Adipocyte (in vitro differentiated cells): ENCODE results near the gene GNAT1.
A peak's percentile ranks its signal among the peaks of the same experiment; 100 is the strongest.

Source experiments
- DNase-seq: peaks from one replicate; pipeline ENCODE4 v3.0.0-alpha.2; 2015; ENCODE audit warnings: low read depth
- H3K27me3 ChIP-seq: replicated peaks from 2 replicates; pipeline ENCODE4 v1.7.0; 2013; ENCODE audit warnings: mild to moderate bottlenecking, low read length, moderate library complexity; ENCODE audit not compliant: control insufficient read depth, insufficient read depth
- H3K36me3 ChIP-seq: 2 replicates; pipeline ENCODE4 v1.7.0; 2013; ENCODE audit warnings: low read length, mild to moderate bottlenecking, moderate library complexity; ENCODE audit not compliant: control insufficient read depth, insufficient read depth, severe bottlenecking
- H3K4me1 ChIP-seq: 2 replicates; pipeline ENCODE4 v1.7.0; 2013; ENCODE audit warnings: mild to moderate bottlenecking, low read length, moderate library complexity; ENCODE audit not compliant: control insufficient read depth, insufficient read depth
- H3K4me3 ChIP-seq: 2 replicates; pipeline ENCODE4 v1.7.0; 2013; ENCODE audit warnings: mild to moderate bottlenecking, low read length, moderate library complexity
- H3K9ac ChIP-seq: 2 replicates; pipeline ENCODE4 v1.7.0; 2013; ENCODE audit warnings: mild to moderate bottlenecking, low read length, moderate library complexity
- H3K9me3 ChIP-seq: 2 replicates; pipeline ENCODE4 v1.7.0; 2013; ENCODE audit warnings: mild to moderate bottlenecking, low read length, moderate library complexity; ENCODE audit not compliant: control insufficient read depth

GNAT1 gene

DNA sequence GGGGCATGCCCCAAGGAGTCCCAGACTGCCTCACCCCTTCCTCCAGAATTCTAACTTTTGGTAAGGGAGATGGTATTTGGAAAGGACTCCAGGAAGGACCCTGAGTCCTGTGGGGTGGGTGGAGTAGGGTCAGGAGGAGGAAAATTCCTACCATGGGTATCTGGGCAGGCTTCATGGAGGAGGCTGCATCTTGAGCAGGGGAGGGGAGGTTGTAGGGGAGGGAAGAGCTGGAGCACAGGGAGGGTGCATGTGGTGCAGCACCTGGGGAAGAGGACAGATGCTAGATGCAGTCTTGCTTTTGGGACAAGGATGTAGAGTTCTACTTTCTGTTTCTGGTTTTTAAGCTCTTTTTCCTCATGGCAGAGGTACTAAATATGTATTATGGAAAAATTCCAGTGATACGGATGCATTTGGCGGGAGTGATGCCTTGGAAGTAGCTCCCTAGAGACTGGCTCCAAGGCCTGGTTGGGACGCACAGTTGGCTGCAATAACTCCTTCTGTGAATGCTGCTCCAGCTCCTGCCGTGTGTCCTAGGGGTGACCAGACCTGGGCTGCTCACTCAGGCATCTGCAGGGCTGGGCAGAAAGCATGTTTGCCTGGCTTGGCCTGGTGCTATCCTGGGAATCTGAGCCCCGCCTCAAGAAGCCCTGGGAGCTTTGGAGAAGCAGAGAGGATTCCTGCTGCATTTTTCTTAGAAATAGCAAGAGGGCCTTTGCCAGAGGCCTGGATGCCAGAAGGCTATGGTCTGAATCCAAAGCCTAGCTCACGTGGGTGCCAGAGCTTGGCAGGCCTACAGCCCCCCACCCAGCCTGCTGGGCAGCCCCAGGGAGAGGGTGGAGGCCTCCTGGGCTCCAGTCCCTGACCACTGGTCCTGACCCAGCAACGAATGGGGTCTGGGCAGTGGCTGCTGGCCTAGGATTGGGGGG is 26.2 kb upstream of the GNAT1 start:
- no peaks in the 10 kb centered on the region for H3K27me3 ChIP-seq
- H3K4me3 ChIP-seq = no peak overlapping the region
- H3K4me1 ChIP-seq = peaks cover 38% of the 10 kb centered on the region
- DNase-seq = peak; percentile 81
- no peaks in the 10 kb centered on the region for H3K9me3 ChIP-seq
- H3K9ac ChIP-seq = no peak overlapping the region
- H3K36me3 ChIP-seq = no peaks in the 10 kb centered on the region

GRCh38 chr3:50165910-50166538 is 25.4 kb upstream of the GNAT1 start:
- H3K4me1 ChIP-seq = peaks cover 38% of the 10 kb centered on the region
- no peaks in the 10 kb centered on the region for H3K36me3 ChIP-seq
- H3K9ac ChIP-seq = no peak overlapping the region
- DNase-seq = peak; percentile 34
- H3K27me3 ChIP-seq = no peaks in the 10 kb centered on the region
- H3K4me3 ChIP-seq = no peak overlapping the region
- H3K9me3 ChIP-seq = no peaks in the 10 kb centered on the region

GRCh38 chr3:50166620-50167019 is 24.8 kb upstream of the GNAT1 start:
- Histone ChIP-seq H3K27me3 (no peaks in the 10 kb centered on the region), H3K4me1 (peaks cover 38% of the 10 kb centered on the region), H3K36me3 (no peaks in the 10 kb centered on the region), H3K4me3 (no peak overlapping the region), H3K9me3 (no peaks in the 10 kb centered on the region), H3K9ac (no peak overlapping the region)
- no peak for DNase-seq

DNA sequence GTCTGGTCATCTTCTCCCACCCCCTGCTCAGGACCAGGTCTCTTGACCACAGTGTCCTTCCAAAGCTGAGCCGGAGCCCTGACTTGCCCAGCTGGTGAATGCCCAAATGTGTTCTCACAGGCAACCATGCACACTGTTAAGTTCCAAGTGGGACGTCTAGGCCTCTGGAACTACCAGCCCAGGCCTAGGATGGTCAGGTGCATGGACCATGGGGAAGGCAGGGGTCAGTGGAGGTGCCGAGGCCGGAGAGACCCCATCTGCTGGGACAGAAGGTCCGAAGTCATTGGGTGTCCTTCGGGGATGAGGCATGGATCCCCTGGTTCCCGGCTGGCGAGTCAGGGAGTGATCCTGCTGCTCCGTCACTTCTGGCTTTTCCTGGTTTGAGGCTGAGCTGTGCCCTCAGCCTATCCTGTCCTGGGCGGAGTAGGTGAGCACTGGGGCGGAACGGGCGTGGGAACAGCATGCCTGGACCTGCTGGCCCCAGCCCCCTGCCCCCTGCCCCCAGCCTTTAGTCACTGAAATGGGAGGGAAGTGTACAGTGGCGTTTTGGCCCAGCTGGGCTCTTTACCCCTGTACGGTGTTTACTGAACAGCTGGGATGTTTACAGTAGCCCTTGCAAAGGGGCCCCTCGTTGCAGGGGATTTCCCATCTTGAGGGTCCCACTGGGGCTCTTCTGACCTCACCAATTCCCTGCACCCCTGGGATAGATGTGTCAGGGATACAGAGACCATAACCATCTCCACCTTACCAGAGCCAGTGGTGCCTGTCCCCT is 24.2 kb upstream of the GNAT1 start:
- peaks cover 38% of the 10 kb centered on the region for H3K4me1 ChIP-seq
- no peak for DNase-seq
- no peaks in the 10 kb centered on the region for H3K9me3 ChIP-seq

GRCh38 chr3:50167841-50168209 is 23.6 kb upstream of the GNAT1 start:
- H3K36me3 ChIP-seq = no peaks in the 10 kb centered on the region
- peaks cover 38% of the 10 kb centered on the region for H3K4me1 ChIP-seq
- H3K27me3 ChIP-seq = peaks cover 1% of the 10 kb centered on the region
- H3K9me3 ChIP-seq = no peaks in the 10 kb centered on the region
- H3K4me3 ChIP-seq = no peak overlapping the region
- DNase-seq = no peak
- no peak overlapping the region for H3K9ac ChIP-seq

More for the DNA sequence above, 24.2 kb upstream of the GNAT1 start:
- Histone ChIP-seq H3K36me3 (no peaks in the 10 kb centered on the region), H3K9ac (no peak overlapping the region), H3K4me3 (no peak overlapping the region), H3K27me3 (no peaks in the 10 kb centered on the region)

DNA sequence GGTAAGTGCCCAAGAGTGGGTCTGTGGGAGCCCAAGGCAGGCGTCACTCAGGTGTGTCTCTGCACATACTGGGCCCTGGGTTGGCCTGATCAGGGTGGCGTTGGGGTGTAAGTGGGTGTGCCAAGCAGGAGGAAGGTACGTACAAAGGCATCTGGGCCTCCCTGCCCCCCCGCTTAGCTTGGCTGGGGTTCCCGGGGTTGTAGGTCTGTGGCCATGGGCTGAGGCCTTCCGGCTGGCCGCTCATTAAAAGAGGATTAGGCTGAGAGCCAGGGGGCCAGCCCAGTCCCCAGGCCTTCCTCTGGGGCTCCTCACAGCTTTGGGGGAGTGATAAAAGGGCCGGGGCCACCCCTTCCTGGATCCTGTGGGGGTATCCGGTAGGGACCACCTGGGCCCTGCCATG is 23.0 kb upstream of the GNAT1 start:
- H3K9ac ChIP-seq = no peak overlapping the region
- no peaks in the 10 kb centered on the region for H3K36me3 ChIP-seq
- no peak overlapping the region for H3K4me3 ChIP-seq
- peaks cover 3% of the 10 kb centered on the region for H3K27me3 ChIP-seq
- peaks cover 38% of the 10 kb centered on the region for H3K4me1 ChIP-seq
- no peak for DNase-seq
- H3K9me3 ChIP-seq = no peaks in the 10 kb centered on the region

DNA sequence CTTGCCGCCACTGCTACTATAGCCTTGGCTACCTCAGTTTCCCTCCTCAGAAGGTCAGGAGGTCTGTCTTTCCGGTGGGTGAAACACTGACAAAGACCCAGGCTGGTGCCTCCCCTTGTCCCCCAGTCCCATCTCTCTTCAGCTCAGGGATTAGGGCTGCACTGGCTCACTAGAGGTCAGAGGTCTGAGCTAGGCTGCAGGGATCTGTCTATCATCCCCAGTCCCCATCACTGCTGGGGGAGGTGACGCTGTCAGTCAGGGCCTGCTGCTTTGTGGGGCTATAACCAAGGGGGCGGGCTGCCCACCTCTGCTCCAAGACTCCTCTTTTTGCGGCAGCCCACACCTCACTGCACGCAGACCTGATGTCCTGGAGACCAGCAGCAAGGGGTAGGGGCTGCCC is 22.6 kb upstream of the GNAT1 start:
- no peaks in the 10 kb centered on the region for H3K36me3 ChIP-seq
- peaks cover 33% of the 10 kb centered on the region for H3K4me1 ChIP-seq
- H3K4me3 ChIP-seq = no peak overlapping the region
- peaks cover 3% of the 10 kb centered on the region for H3K27me3 ChIP-seq
- H3K9ac ChIP-seq = no peak overlapping the region
- H3K9me3 ChIP-seq = no peaks in the 10 kb centered on the region
- no peak for DNase-seq

- no peak overlapping the region for H3K9ac ChIP-seq
- no peak overlapping the region for H3K4me3 ChIP-seq
- no peak for DNase-seq
- H3K4me1 ChIP-seq = peaks cover 28% of the 10 kb centered on the region
- no peaks in the 10 kb centered on the region for H3K9me3 ChIP-seq
- no peaks in the 10 kb centered on the region for H3K36me3 ChIP-seq
- H3K27me3 ChIP-seq = peaks cover 5% of the 10 kb centered on the region
Measured at GRCh38 chr3:50169232-50169832, 22.1 kb upstream of the GNAT1 start.

DNA sequence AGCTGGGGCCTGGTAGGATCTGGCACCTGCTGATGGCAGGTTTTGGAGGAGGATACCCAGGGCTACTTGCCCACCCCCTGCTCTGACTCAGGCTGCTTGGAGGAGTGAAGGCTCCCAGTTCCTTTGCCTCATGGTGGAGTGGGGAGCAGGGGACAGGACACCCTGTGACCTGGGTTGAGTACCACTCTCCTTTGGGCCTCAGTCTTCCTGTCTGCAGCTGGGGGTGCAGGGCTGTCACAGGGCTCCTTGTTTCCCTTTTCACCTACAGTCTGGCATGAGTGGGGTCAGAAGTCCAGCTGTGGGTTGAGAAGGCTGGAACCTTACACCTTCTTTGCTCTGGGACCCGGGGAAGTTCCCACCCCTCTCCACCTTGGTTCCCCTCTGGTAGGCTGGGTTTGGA is 21.6 kb upstream of the GNAT1 start:
- no peak overlapping the region for H3K9ac ChIP-seq
- DNase-seq = no peak
- no peak overlapping the region for H3K4me3 ChIP-seq
- H3K36me3 ChIP-seq = no peaks in the 10 kb centered on the region
- H3K27me3 ChIP-seq = peaks cover 8% of the 10 kb centered on the region
- H3K9me3 ChIP-seq = no peaks in the 10 kb centered on the region
- H3K4me1 ChIP-seq = peaks cover 23% of the 10 kb centered on the region

GRCh38 chr3:50170689-50171088 is 20.7 kb upstream of the GNAT1 start:
- no peak for DNase-seq
- H3K4me1 ChIP-seq = peaks cover 14% of the 10 kb centered on the region

More at GRCh38 chr3:50170689-50171088, 20.7 kb upstream of the GNAT1 start:
- H3K9ac ChIP-seq = no peak overlapping the region
- peaks cover 9% of the 10 kb centered on the region for H3K27me3 ChIP-seq
- no peaks in the 10 kb centered on the region for H3K9me3 ChIP-seq
- H3K4me3 ChIP-seq = no peak overlapping the region
- no peaks in the 10 kb centered on the region for H3K36me3 ChIP-seq
